HepG2 (cell line): ENCODE data around the gene LARP1. TPM values are rescaled to one million over a fixed set of nuclear protein-coding genes. Genes with fewer than 3 reads are reported as not detected.

ENCODE experiments used
- ATAC-seq: fragments of 200-7000 bp; cut with Tn5 transposase; 3 replicates; pipeline ENCODE4 v1.9.1; 2020; ENCODE audit warnings: mild to moderate bottlenecking, moderate library complexity
- BruUV-seq: library from RNA; stranded (reverse); fragments of 400-500 nt; replicated peaks from 2 replicates; lab custom pipeline; 2021; lab: Mats Ljungman, UMichigan
- CTCF ChIA-PET: fragments of 300-600 bp; formaldehyde crosslinking; extraction: SDS; loops from one replicate; lab custom pipeline; 2021; ENCODE audit warnings: low total read pairs, inconsistent platforms, low intra/inter-chr PET ratio; lab: Yijun Ruan, JAX
- POLR2A ChIA-PET: fragments of 350-600 bp; sonication (Branson Sonifier 250); formaldehyde crosslinking; loops from one replicate; lab custom pipeline; 2020; ENCODE audit warnings: antibody characterized with exemption, inconsistent platforms; lab: Yijun Ruan, JAX
- DNase-seq: peaks from one replicate; pipeline ENCODE4 v3.0.0-alpha.2; 2015; ENCODE audit warnings: low spot score
- FAIRE-seq: peaks from 3 replicates; lab custom pipeline; 2011; peaks lifted over from hg19 to GRCh38; lab: Jason Lieb, UNC
- H2AFZ ChIP-seq: one replicate; pipeline ENCODE4 v1.6.1; 2011; ENCODE audit warnings: low read length, inconsistent platforms
- H3K27ac ChIP-seq: fragments of 300-600 bp; 3 replicates; pipeline ENCODE4 v1.8.0; 2011; ENCODE audit warnings: mixed run types, mild to moderate bottlenecking, mixed read lengths, low read length, inconsistent platforms; ENCODE audit not compliant: insufficient read depth; ENCODE audit errors: extremely low read length
- H3K27me3 ChIP-seq, 2 experiments: fragments of 200-600 bp in 1 of 2; 2 replicates in 1 of 2; 3 replicates in 1 of 2; pipeline versions ENCODE4 v1.6.0 to v1.8.0; 2011; ENCODE audit warnings: low read length in 2 of 2, mild to moderate bottlenecking in 2 of 2, moderate library complexity in 2 of 2, inconsistent platforms in 1 of 2; ENCODE audit not compliant: insufficient read depth in 2 of 2, control insufficient read depth in 1 of 2
- H3K36me3 ChIP-seq, 2 experiments: fragments of 200-600 bp in 1 of 2; replicated peaks in 1 of 2; 2 replicates in 1 of 2; 3 replicates in 1 of 2; pipeline versions ENCODE4 v1.5.1 to v1.8.0; 2011; ENCODE audit warnings: low read length in 2 of 2, inconsistent platforms in 1 of 2; ENCODE audit not compliant: insufficient read depth in 2 of 2, control insufficient read depth in 1 of 2
- H3K4me1 ChIP-seq: 2 replicates; pipeline ENCODE4 v1.5.1; 2012; ENCODE audit warnings: low read length, inconsistent platforms; ENCODE audit not compliant: insufficient read depth
- H3K4me2 ChIP-seq: 2 replicates; pipeline ENCODE4 v1.6.0; 2011; ENCODE audit warnings: low read depth, low read length, inconsistent platforms
- H3K4me3 ChIP-seq, 3 experiments: fragments of 200-600 bp in 1 of 3; sonication (generic), shearing (Covaris generic) in 1 of 3; replicated peaks in 1 of 3; 2 replicates each; pipeline ENCODE4 v1.5.1; 2011 to 2016; ENCODE audit warnings: low read length in 3 of 3, inconsistent platforms in 2 of 3, low read depth in 2 of 3, mild to moderate bottlenecking in 2 of 3, control low read depth in 1 of 3, mixed read lengths in 1 of 3; ENCODE audit not compliant: insufficient read depth in 1 of 3
- H3K79me2 ChIP-seq: one replicate; pipeline ENCODE4 v1.6.1; 2011; ENCODE audit warnings: low read length, inconsistent platforms; ENCODE audit not compliant: insufficient read depth
- H3K9ac ChIP-seq: 2 replicates; pipeline ENCODE4 v1.6.0; 2011; ENCODE audit warnings: mild to moderate bottlenecking, low read depth, low read length, inconsistent platforms; ENCODE audit not compliant: insufficient read depth
- H3K9me3 ChIP-seq: 2 replicates; pipeline ENCODE4 v1.5.1; 2012; ENCODE audit warnings: mild to moderate bottlenecking, low read length
- H4K20me1 ChIP-seq: 2 replicates; pipeline ENCODE4 v1.6.0; 2011; ENCODE audit warnings: inconsistent platforms, mild to moderate bottlenecking, low read length, moderate library complexity; ENCODE audit not compliant: insufficient read depth
- ARNTL ChIP-seq: sonication (generic); formaldehyde crosslinking; IDR thresholded peaks from 2 replicates; pipeline ENCODE4 v1.4.0; 2020; ENCODE audit warnings: mild to moderate bottlenecking, missing genetic modification reagents
- BRF2 ChIP-seq: sonication (generic); formaldehyde crosslinking; IDR thresholded peaks from 2 replicates; pipeline ENCODE4 v1.8.1; 2022; ENCODE audit warnings: mild to moderate bottlenecking, missing genetic modification reagents
- CEBPB ChIP-seq: IDR thresholded peaks from 2 replicates; pipeline ENCODE4 v1.6.1; 2011; ENCODE audit warnings: low read depth, low read length, improper control_type of control experiment, borderline replicate concordance
- CEBPG ChIP-seq: IDR thresholded peaks from 2 replicates; pipeline ENCODE4 v1.6.1; 2016
- DPF2 ChIP-seq: sonication (generic); formaldehyde crosslinking; IDR thresholded peaks from 2 replicates; pipeline ENCODE4 v1.4.0; 2020; ENCODE audit warnings: mild to moderate bottlenecking, low read depth, missing genetic modification reagents, borderline replicate concordance
- KLF15 ChIP-seq: sonication (generic); formaldehyde crosslinking; IDR thresholded peaks from 2 replicates; pipeline ENCODE4 v1.8.1; 2023; ENCODE audit warnings: borderline replicate concordance, mild to moderate bottlenecking, inconsistent platforms, missing genetic modification reagents, mixed read lengths
- POLR2AphosphoS5 ChIP-seq: IDR thresholded peaks from 2 replicates; pipeline ENCODE4 v1.6.1; 2012; ENCODE audit warnings: low read depth, low read length
- RFX3 ChIP-seq: IDR thresholded peaks from 2 replicates; pipeline ENCODE4 v1.6.1; 2016; ENCODE audit warnings: missing biosample characterization, missing genetic modification reagents
- TEAD3 ChIP-seq: optimal IDR thresholded peaks from 2 replicates; pipeline ENCODE3; 2016; ENCODE audit warnings: borderline replicate concordance
- ZFX ChIP-seq: sonication (generic); formaldehyde crosslinking; IDR thresholded peaks from 2 replicates; pipeline ENCODE4 v1.4.0; 2020; ENCODE audit warnings: mild to moderate bottlenecking, low read depth, missing genetic modification reagents, moderate library complexity
- ZNF414 ChIP-seq: sonication (generic); formaldehyde crosslinking; IDR thresholded peaks from 2 replicates; pipeline ENCODE4 v1.5.0; 2020; ENCODE audit warnings: missing genetic modification reagents
- ZNF556 ChIP-seq: sonication (generic); formaldehyde crosslinking; IDR thresholded peaks from 2 replicates; pipeline ENCODE4 v1.4.0; 2020; ENCODE audit warnings: mild to moderate bottlenecking, missing genetic modification reagents, borderline replicate concordance
- ZSCAN29 ChIP-seq: sonication (generic); formaldehyde crosslinking; conservative IDR thresholded peaks from 2 replicates; pipeline ENCODE4 v1.4.0; 2020; ENCODE audit warnings: mild to moderate bottlenecking, missing genetic modification reagents
- WGBS: methylation state at CpG from one replicate; pipeline ENCODE4 v1.1.6; 2017; ENCODE audit warnings: low lambda C conversion rate; 5-methylcytosine and 5-hydroxymethylcytosine counted together
- in situ Hi-C: cut with HindIII; loops from 2 replicates; pipeline ENCODE4 v1.10.0; 2017; ENCODE audit warnings: low pct_unique_long_range_greater_than_20kb; ENCODE audit not compliant: extremely low pct_ligation_motif_present
- intact Hi-C: fragments of 100-400 bp; cut with micrococcal nuclease; formaldehyde crosslinking; loops from one replicate; pipeline ENCODE4 v1.10.0; 2022; ENCODE audit not compliant: unreplicated experiment
- polyA plus RNA-seq, 8 experiments: library from polyadenylated mRNA; depleted of rRNA in 3 of 8; stranded (reverse) in 7 of 8; unstranded in 1 of 8; fragments of >200 nt; fragmentation: Illumina TruSeq in 4 of 8; extraction: Trizol in 4 of 8; gene quantifications; 2 replicates each; pipeline versions ENCODE4 v1.2.1 to v1.2.3, GENCODE V29; 2011 to 2016; ENCODE audit warnings: low read depth in 4 of 8, missing spikeins in 1 of 8, mixed read lengths in 1 of 8; ENCODE audit not compliant: insufficient read depth in 1 of 8
- total RNA-seq, 5 experiments: library from RNA; depleted of rRNA; stranded (reverse); fragments of >200 nt; fragmentation: Illumina TruSeq; extraction: Trizol; gene quantifications; 2 replicates each; pipeline ENCODE4 v1.2.3, GENCODE V29; 2016; ENCODE audit warnings: low read depth in 1 of 5
- TF ChIP-seq, protein P1 (sequence below): sonication (generic); formaldehyde crosslinking; IDR thresholded peaks from 2 replicates; pipeline ENCODE4 v1.5.0; 2020; ENCODE audit warnings: mild to moderate bottlenecking, missing genetic modification reagents, moderate library complexity

LARP1 gene
- total and polyA plus RNA-seq, 2 of the 13 experiments (the other 11 are each of a cell fraction or from before 2014, with no cell fraction given), result 45.2 to 61.4 TPM

DNA sequence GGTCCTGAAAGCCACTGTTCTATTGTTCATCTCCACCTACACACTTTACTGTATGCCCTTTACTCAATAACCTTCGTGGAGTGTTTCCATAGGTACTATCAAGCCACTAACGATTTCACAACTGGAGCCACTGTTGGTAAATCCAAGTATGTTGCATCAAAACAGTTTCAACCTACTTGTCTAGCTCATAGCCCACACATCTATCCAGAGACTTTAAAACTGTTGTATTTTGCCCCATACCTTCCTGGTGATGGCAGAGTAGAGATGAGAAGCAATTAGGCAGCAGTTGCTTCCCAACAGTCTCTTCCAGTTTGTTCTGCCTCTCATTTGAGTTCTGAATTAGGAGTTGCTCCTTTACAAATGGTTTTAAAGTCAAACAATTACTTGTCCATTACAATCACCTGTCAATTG, 94.6 kb downstream of the LARP1 start:
- peak; percentile 44 for DNase-seq
- H3K27ac ChIP-seq, result peak overlapping the region; percentile 68
- H2AFZ ChIP-seq, result peak overlapping the region; percentile 31
- no TSS peak for BruUV-seq
- H3K36me3 ChIP-seq, result no peaks in the 10 kb centered on the region
- 3% methylated on average over 2 of the region's 2 CpGs for WGBS
- H3K4me1 ChIP-seq, result peaks cover 65% of the 10 kb centered on the region
- CTCF ChIA-PET, result no interaction called here
- in situ Hi-C loops (no loop called here), intact Hi-C loops (no loop called here)
- H3K27me3 ChIP-seq, result no peaks in the 10 kb centered on the region
- no peak for FAIRE-seq
- ATAC-seq, result peak; percentile 78
- peak overlapping the region; percentile 72 for H3K9ac ChIP-seq
- peaks cover 7% of the 10 kb centered on the region for H3K79me2 ChIP-seq
- no peaks in the 10 kb centered on the region for H3K9me3 ChIP-seq
- H3K4me2 ChIP-seq, result peak overlapping the region; percentile 78
- TF ChIP-seq POLR2AphosphoS5 (no peak), ARNTL (CRISPR knock-in tag) (0 out of 2 replicates have a peak, but pooled peaks have one; percentile 19), KLF15 (CRISPR knock-in tag) (0 out of 2 replicates have a peak, but pooled peaks have one; percentile 4), RFX3 (CRISPR knock-in tag) (0 out of 2 replicates have a peak, but pooled peaks have one; percentile 42), ZNF556 (CRISPR knock-in tag) (no peak), ZSCAN29 (CRISPR knock-in tag) (0 out of 2 replicates have a peak, but pooled peaks have one; percentile 34), BRF2 (CRISPR knock-in tag) (peak; percentile 11; the same call in 1 of the 2 replicates), ZFX (0 out of 2 replicates have a peak, but pooled peaks have one; percentile 19), ZNF414 (CRISPR knock-in tag) (0 out of 2 replicates have a peak, but pooled peaks have one; percentile 9), CEBPB (peak; percentile 83), DPF2 (CRISPR knock-in tag) (no peak), CEBPG (CRISPR knock-in tag) (peak; percentile 69; the same call in 1 of the 2 replicates), TEAD3 (CRISPR knock-in tag) (peak; percentile 89)
- TF ChIP-seq, protein P1, sequence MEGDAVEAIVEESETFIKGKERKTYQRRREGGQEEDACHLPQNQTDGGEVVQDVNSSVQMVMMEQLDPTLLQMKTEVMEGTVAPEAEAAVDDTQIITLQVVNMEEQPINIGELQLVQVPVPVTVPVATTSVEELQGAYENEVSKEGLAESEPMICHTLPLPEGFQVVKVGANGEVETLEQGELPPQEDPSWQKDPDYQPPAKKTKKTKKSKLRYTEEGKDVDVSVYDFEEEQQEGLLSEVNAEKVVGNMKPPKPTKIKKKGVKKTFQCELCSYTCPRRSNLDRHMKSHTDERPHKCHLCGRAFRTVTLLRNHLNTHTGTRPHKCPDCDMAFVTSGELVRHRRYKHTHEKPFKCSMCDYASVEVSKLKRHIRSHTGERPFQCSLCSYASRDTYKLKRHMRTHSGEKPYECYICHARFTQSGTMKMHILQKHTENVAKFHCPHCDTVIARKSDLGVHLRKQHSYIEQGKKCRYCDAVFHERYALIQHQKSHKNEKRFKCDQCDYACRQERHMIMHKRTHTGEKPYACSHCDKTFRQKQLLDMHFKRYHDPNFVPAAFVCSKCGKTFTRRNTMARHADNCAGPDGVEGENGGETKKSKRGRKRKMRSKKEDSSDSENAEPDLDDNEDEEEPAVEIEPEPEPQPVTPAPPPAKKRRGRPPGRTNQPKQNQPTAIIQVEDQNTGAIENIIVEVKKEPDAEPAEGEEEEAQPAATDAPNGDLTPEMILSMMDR (CRISPR knock-in tag), result 0 out of 2 replicates have a peak, but pooled peaks have one; percentile 14
- TF ChIP-seq, all 625 proteins: peak for 11
- POLR2A ChIA-PET, result interaction anchor here (1.7 to 2.2 kb wide), 3 partner anchors 9 to 20 kb away, joined by 5 to 12 read pairs (median 11); partner anchors contain the start of gene CNOT8
- Histone ChIP-seq H4K20me1 (no peaks in the 10 kb centered on the region), H3K4me3 (peak overlapping the region; percentile 72 to 78 (median 76))
